T-helper 17 cell (primary cell): ENCODE data around the gene DAPK1. TPM values are rescaled to one million over a fixed set of nuclear protein-coding genes. Genes with fewer than 3 reads are reported as not detected.

Source experiments
- ATAC-seq: fragments of 150-1000 bp; cut with Tn5 transposase; 2 replicates; pipeline ENCODE4 v1.10.0; 2021; ENCODE audit warnings: mild to moderate bottlenecking, moderate library complexity
- DNase-seq, 3 donors: peaks; one replicate each; pipeline versions ENCODE4 v3.0.0 to v3.0.0-alpha.2; 2020 to 2021
- H3K9me3 ChIP-seq: one replicate; pipeline ENCODE4 v1.7.0; 2013; ENCODE audit warnings: low read length, mild to moderate bottlenecking; ENCODE audit not compliant: control insufficient read depth, poor library complexity, severe bottlenecking
- H3K27ac Mint-ChIP-seq: one replicate; pipeline ENCODE4 v1.8.0; 2022; ENCODE audit warnings: mild to moderate bottlenecking, moderate library complexity, mixed read lengths
- H3K27me3 Mint-ChIP-seq: one replicate; pipeline ENCODE4 v1.8.0; 2022; ENCODE audit warnings: mixed read lengths
- H3K36me3 Mint-ChIP-seq: one replicate; pipeline ENCODE4 v1.8.0; 2022; ENCODE audit warnings: low read depth, mixed read lengths
- H3K4me1 Mint-ChIP-seq: one replicate; pipeline ENCODE4 v1.8.0; 2022; ENCODE audit warnings: mild to moderate bottlenecking, mixed read lengths
- H3K4me3 Mint-ChIP-seq: one replicate; pipeline ENCODE4 v1.8.0; 2022; ENCODE audit warnings: mild to moderate bottlenecking, moderate library complexity, mixed read lengths
- total RNA-seq, 4 donors: library from RNA in 2 of 4; stranded (reverse) in 2 of 4; gene quantifications; one replicate each; pipeline ENCODE4 v1.2.3 and lab custom pipeline; 2022 to 2026

The DAPK1 gene
- total RNA-seq, 2 donors from 2014 or later = 1.7 to 3.2 TPM

GRCh38 chr9:87671478-87671877 is 173.8 kb downstream of the DAPK1 start:
- no peaks in the 10 kb centered on the region for H3K9me3 ChIP-seq
- Mint-ChIP-seq H3K4me1 (no peaks in the 10 kb centered on the region), H3K36me3 (peaks cover 2% of the 10 kb centered on the region), H3K27ac (no peak overlapping the region), H3K27me3 (peaks cover 23% of the 10 kb centered on the region), H3K4me3 (no peak overlapping the region)
- DNase-seq (no peak), ATAC-seq (no peak)

GRCh38 chr9:87671925-87672324 is 174.3 kb downstream of the DAPK1 start:
- peaks cover 25% of the 10 kb centered on the region for H3K27me3 Mint-ChIP-seq
- DNase-seq (no peak), ATAC-seq (no peak)
- H3K4me3 Mint-ChIP-seq = no peak overlapping the region
- no peak overlapping the region for H3K27ac Mint-ChIP-seq
- H3K36me3 Mint-ChIP-seq = peaks cover 2% of the 10 kb centered on the region
- no peaks in the 10 kb centered on the region for H3K4me1 Mint-ChIP-seq
- no peaks in the 10 kb centered on the region for H3K9me3 ChIP-seq

- peaks cover 31% of the 10 kb centered on the region for H3K27me3 Mint-ChIP-seq
- DNase-seq = no peak
These were observed 174.9 kb downstream of the DAPK1 start for GRCh38 chr9:87672586-87672985.

GRCh38 chr9:87673446-87674120 is 175.9 kb downstream of the DAPK1 start:
- H3K4me1 Mint-ChIP-seq = peaks cover under 1% of the 10 kb centered on the region
- no peaks in the 10 kb centered on the region for H3K9me3 ChIP-seq
- H3K36me3 Mint-ChIP-seq = peaks cover 2% of the 10 kb centered on the region
- no peak overlapping the region for H3K4me3 Mint-ChIP-seq
- no peak for DNase-seq
- H3K27me3 Mint-ChIP-seq = peaks cover 41% of the 10 kb centered on the region
- H3K27ac Mint-ChIP-seq = no peak overlapping the region
- no peak for ATAC-seq

More at GRCh38 chr9:87672586-87672985, 174.9 kb downstream of the DAPK1 start:
- no peak overlapping the region for H3K4me3 Mint-ChIP-seq
- no peak for ATAC-seq
- H3K9me3 ChIP-seq = no peaks in the 10 kb centered on the region
- no peak overlapping the region for H3K27ac Mint-ChIP-seq
- H3K4me1 Mint-ChIP-seq = no peaks in the 10 kb centered on the region
- peaks cover 2% of the 10 kb centered on the region for H3K36me3 Mint-ChIP-seq

GRCh38 chr9:87674565-87675299 is 177.1 kb downstream of the DAPK1 start:
- ATAC-seq (no peak), DNase-seq (no peak)
- no peak overlapping the region for H3K4me3 Mint-ChIP-seq
- no peak overlapping the region for H3K27ac Mint-ChIP-seq
- peaks cover 4% of the 10 kb centered on the region for H3K4me1 Mint-ChIP-seq
- peaks cover 44% of the 10 kb centered on the region for H3K27me3 Mint-ChIP-seq
- H3K9me3 ChIP-seq = no peaks in the 10 kb centered on the region
- H3K36me3 Mint-ChIP-seq = peaks cover 2% of the 10 kb centered on the region

- DNase-seq = no peak
- Mint-ChIP-seq H3K4me1 (peaks cover 4% of the 10 kb centered on the region), H3K27me3 (peaks cover 40% of the 10 kb centered on the region), H3K27ac (no peak overlapping the region), H3K4me3 (no peak overlapping the region), H3K36me3 (peaks cover 2% of the 10 kb centered on the region)
- ATAC-seq = no peak
- no peaks in the 10 kb centered on the region for H3K9me3 ChIP-seq
These were observed 178.3 kb downstream of the DAPK1 start for GRCh38 chr9:87675906-87676515.

GRCh38 chr9:87676976-87677775 is 179.5 kb downstream of the DAPK1 start:
- DNase-seq (no peak), ATAC-seq (no peak)
- no peaks in the 10 kb centered on the region for H3K9me3 ChIP-seq
- Mint-ChIP-seq H3K4me1 (peaks cover 4% of the 10 kb centered on the region), H3K4me3 (no peak overlapping the region), H3K27ac (no peak overlapping the region), H3K36me3 (peaks cover 2% of the 10 kb centered on the region), H3K27me3 (peaks cover 33% of the 10 kb centered on the region)

- no peak for ATAC-seq
- no peak for DNase-seq
- H3K4me3 Mint-ChIP-seq = peak overlapping the region; percentile 36
- peaks cover 27% of the 10 kb centered on the region for H3K27me3 Mint-ChIP-seq
- peaks cover 4% of the 10 kb centered on the region for H3K4me1 Mint-ChIP-seq
- H3K27ac Mint-ChIP-seq = no peak overlapping the region
- H3K36me3 Mint-ChIP-seq = peaks cover 2% of the 10 kb centered on the region
- H3K9me3 ChIP-seq = no peaks in the 10 kb centered on the region
These were observed 180.3 kb downstream of the DAPK1 start for GRCh38 chr9:87677776-87678587.

- DNase-seq = no peak
- Mint-ChIP-seq H3K4me3 (no peak overlapping the region), H3K27me3 (peaks cover 21% of the 10 kb centered on the region), H3K27ac (no peak overlapping the region), H3K36me3 (peaks cover 2% of the 10 kb centered on the region), H3K4me1 (peaks cover 4% of the 10 kb centered on the region)
- ATAC-seq = peak; percentile 49
- no peaks in the 10 kb centered on the region for H3K9me3 ChIP-seq
These were observed 181.1 kb downstream of the DAPK1 start for GRCh38 chr9:87678650-87679355.

- no peak overlapping the region for H3K27ac Mint-ChIP-seq
- DNase-seq = no peak
- no peaks in the 10 kb centered on the region for H3K36me3 Mint-ChIP-seq
These were observed 183.8 kb downstream of the DAPK1 start for GRCh38 chr9:87681271-87682061.

GRCh38 chr9:87682085-87682484 is 184.4 kb downstream of the DAPK1 start:
- H3K36me3 Mint-ChIP-seq = no peaks in the 10 kb centered on the region
- DNase-seq (no peak), ATAC-seq (no peak)
- H3K4me3 Mint-ChIP-seq = no peak overlapping the region
- peaks cover 17% of the 10 kb centered on the region for H3K27me3 Mint-ChIP-seq
- no peaks in the 10 kb centered on the region for H3K9me3 ChIP-seq
- peaks cover 18% of the 10 kb centered on the region for H3K4me1 Mint-ChIP-seq
- H3K27ac Mint-ChIP-seq = no peak overlapping the region

More at GRCh38 chr9:87681271-87682061, 183.8 kb downstream of the DAPK1 start:
- Mint-ChIP-seq H3K4me3 (no peak overlapping the region), H3K27me3 (peaks cover 21% of the 10 kb centered on the region), H3K4me1 (peaks cover 18% of the 10 kb centered on the region)
- ATAC-seq = no peak
- H3K9me3 ChIP-seq = no peaks in the 10 kb centered on the region
